GM10248 (cell line): ENCODE results near the gene UBE2C.

Source experiments
- CTCF ChIA-PET: fragments of 300-600 bp; sonication (Branson Sonifier 250); formaldehyde crosslinking; extraction: SDS; loops from one replicate; lab custom pipeline; 2021; ENCODE audit warnings: antibody characterized with exemption; lab: Yijun Ruan, JAX
- POLR2A ChIA-PET: fragments of 350-650 bp; sonication (Branson Sonifier 250); formaldehyde crosslinking; extraction: SDS; loops from one replicate; lab custom pipeline; 2020; ENCODE audit warnings: antibody characterized with exemption; lab: Yijun Ruan, JAX
- DNase-seq: peaks from one replicate; pipeline ENCODE4 v3.0.0; 2012; ENCODE audit errors: extremely low spot score
- TF ChIP-seq, protein P1 (sequence below): IDR thresholded peaks from 2 replicates; pipeline ENCODE4 v1.5.1; 2012; ENCODE audit warnings: mild to moderate bottlenecking, low read depth; ENCODE audit errors: extremely low read depth, missing control alignments, control extremely low read depth

Gene UBE2C

DNA sequence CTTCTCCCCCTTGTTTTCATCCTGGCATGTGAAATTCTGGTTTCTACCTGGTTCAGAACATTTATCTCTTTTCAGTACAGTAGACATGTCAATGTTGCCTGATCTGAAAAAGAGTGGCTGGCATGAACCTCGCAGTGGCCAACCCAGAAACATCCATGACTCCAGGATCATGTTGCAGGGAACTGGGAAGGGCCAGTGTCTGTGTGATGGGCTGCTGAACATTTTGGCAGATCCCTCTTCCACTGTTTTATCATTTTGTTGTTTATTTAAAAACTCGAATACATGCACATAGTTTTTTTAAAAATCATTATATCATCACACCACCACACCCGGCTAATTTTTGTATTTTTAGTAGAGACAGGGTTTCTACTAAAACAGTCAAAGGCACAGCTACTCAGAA is 39.8 kb upstream of the UBE2C start:
- no peak for DNase-seq
- ChIA-PET POLR2A (no interaction called here), CTCF (interaction anchor here (1.1 to 5.4 kb wide), 9 partner anchors 13 to 480 kb away, joined by 4 to 49 read pairs (median 25); partner anchors contain the start of gene WFDC10A)
- TF ChIP-seq, protein P1, sequence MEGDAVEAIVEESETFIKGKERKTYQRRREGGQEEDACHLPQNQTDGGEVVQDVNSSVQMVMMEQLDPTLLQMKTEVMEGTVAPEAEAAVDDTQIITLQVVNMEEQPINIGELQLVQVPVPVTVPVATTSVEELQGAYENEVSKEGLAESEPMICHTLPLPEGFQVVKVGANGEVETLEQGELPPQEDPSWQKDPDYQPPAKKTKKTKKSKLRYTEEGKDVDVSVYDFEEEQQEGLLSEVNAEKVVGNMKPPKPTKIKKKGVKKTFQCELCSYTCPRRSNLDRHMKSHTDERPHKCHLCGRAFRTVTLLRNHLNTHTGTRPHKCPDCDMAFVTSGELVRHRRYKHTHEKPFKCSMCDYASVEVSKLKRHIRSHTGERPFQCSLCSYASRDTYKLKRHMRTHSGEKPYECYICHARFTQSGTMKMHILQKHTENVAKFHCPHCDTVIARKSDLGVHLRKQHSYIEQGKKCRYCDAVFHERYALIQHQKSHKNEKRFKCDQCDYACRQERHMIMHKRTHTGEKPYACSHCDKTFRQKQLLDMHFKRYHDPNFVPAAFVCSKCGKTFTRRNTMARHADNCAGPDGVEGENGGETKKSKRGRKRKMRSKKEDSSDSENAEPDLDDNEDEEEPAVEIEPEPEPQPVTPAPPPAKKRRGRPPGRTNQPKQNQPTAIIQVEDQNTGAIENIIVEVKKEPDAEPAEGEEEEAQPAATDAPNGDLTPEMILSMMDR, result no peak

- POLR2A ChIA-PET, result no interaction called here
- CTCF ChIA-PET, result interaction anchor here (1.0 to 1.4 kb wide), 2 partner anchors 271 to 456 kb away, joined by 3 read pairs; no protein-coding TSS in a partner anchor
- DNase-seq, result no peak
- TF ChIP-seq, protein P1, result no peak
Measured at GRCh38 chr20:45774945-45775344, 37.5 kb upstream of the UBE2C start.

- CTCF ChIA-PET, result interaction anchor here (1.0 kb wide), 1 partner anchor 412 kb away, joined by 3 read pairs; the partner anchor contains the start of gene SYS1
- POLR2A ChIA-PET, result interaction anchor here (0.7 kb wide), 1 partner anchor 27 kb away, joined by 5 read pairs; no protein-coding TSS in a partner anchor
- no peak for DNase-seq
- TF ChIP-seq, protein P1, result no peak
Measured at GRCh38 chr20:45775411-45775810, 37.0 kb upstream of the UBE2C start.

GRCh38 chr20:45776931-45777330 is 35.5 kb upstream of the UBE2C start:
- TF ChIP-seq, protein P1, result no peak
- DNase-seq, result no peak
- POLR2A ChIA-PET, result no interaction called here
- CTCF ChIA-PET, result interaction anchor here (1.0 kb wide), 1 partner anchor 14 kb away, joined by 3 read pairs; no protein-coding TSS in a partner anchor

- ChIA-PET POLR2A (no interaction called here), CTCF (interaction anchor here (0.7 to 2.1 kb wide), 7 partner anchors 8 to 460 kb away, joined by 3 to 27 read pairs (median 5); no protein-coding TSS in a partner anchor)
- DNase-seq, result no peak
- TF ChIP-seq, protein P1, result no peak
Measured at GRCh38 chr20:45779011-45779915, 33.2 kb upstream of the UBE2C start.

DNA sequence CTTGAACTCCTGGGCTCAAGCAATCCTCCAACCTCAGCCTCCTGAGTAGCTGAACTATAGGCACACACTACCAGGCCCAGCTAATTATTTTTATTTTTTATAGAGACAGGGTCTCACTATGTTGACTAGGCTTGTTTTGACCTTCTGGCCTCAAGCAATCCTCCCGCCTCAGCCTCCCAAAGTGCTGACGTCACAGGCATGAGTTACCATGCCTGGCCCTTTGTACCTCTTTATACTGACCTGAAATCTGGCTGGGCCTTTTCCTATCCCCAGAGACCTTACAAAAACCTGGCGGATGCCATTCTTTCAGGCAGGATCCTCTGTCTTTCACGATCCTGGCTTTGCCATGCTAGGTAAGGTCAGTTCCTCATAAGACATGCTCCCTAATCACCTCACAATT is 32.3 kb upstream of the UBE2C start:
- TF ChIP-seq, protein P1, result no peak
- POLR2A ChIA-PET, result no interaction called here
- CTCF ChIA-PET, result interaction anchor here (0.8 to 2.1 kb wide), 5 partner anchors 9 to 461 kb away, joined by 3 to 27 read pairs (median 5); no protein-coding TSS in a partner anchor
- no peak for DNase-seq
